ENCODE results near the gene BCAT1. TPM values are rescaled to one million over a fixed set of nuclear protein-coding genes. Genes with fewer than 3 reads are reported as not detected.
A peak's percentile ranks its signal among the peaks of the same experiment; 100 is the strongest.

BCAT1 gene
- total RNA-seq, 4 donors from 2014 or later, result 3.9 to 36.3 (median 13.7) TPM

DNA sequence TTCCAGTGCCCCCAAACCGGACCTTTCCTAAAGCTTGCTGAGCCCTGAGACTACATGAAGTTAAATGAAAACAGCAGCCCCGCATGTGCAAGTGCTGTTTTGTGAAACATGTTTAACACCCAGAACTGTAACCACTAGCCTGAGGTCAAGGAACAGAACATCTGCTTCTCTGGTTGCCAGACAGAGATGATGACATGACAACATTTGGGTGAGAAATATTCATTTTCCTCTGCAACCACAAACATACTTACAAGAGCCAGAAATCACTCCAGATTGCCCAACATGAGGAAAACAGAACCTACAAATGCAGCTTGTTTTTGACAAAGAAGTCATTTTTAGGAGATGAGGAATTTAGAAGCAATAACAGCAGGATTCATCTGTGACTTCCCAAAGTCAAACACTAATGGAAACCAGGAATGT is 110.4 kb downstream of the BCAT1 start:
- no peaks in the 10 kb centered on the region for H3K9me3 ChIP-seq
- H3K4me1 ChIP-seq, result no peaks in the 10 kb centered on the region
- DNase-seq, result peak in 1 of 3 donors; percentile 52
- H3K36me3 ChIP-seq, result no peaks in the 10 kb centered on the region
- no peak for TF ChIP-seq POLR2A (IDR thresholded peaks at IDR 0.05)
- TF ChIP-seq, protein P1, sequence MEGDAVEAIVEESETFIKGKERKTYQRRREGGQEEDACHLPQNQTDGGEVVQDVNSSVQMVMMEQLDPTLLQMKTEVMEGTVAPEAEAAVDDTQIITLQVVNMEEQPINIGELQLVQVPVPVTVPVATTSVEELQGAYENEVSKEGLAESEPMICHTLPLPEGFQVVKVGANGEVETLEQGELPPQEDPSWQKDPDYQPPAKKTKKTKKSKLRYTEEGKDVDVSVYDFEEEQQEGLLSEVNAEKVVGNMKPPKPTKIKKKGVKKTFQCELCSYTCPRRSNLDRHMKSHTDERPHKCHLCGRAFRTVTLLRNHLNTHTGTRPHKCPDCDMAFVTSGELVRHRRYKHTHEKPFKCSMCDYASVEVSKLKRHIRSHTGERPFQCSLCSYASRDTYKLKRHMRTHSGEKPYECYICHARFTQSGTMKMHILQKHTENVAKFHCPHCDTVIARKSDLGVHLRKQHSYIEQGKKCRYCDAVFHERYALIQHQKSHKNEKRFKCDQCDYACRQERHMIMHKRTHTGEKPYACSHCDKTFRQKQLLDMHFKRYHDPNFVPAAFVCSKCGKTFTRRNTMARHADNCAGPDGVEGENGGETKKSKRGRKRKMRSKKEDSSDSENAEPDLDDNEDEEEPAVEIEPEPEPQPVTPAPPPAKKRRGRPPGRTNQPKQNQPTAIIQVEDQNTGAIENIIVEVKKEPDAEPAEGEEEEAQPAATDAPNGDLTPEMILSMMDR (IDR thresholded peaks at IDR 0.05), result no peak
- H3K27me3 ChIP-seq, result no peaks in the 10 kb centered on the region
- H3K27ac ChIP-seq, result peak overlapping the region in 2 of 4 donors; percentile 48 to 49
- no peak overlapping the region for H3K4me3 ChIP-seq

GRCh38 chr12:24835377-24835776 is 113.5 kb downstream of the BCAT1 start:
- no peak overlapping the region for H3K27ac ChIP-seq
- no peaks in the 10 kb centered on the region for H3K36me3 ChIP-seq
- no peaks in the 10 kb centered on the region for H3K27me3 ChIP-seq
- H3K4me1 ChIP-seq, result no peaks in the 10 kb centered on the region
- no peak for TF ChIP-seq POLR2A (IDR thresholded peaks at IDR 0.05)
- TF ChIP-seq, protein P1 (IDR thresholded peaks at IDR 0.05), result no peak
- no peak for DNase-seq
- no peaks in the 10 kb centered on the region for H3K9me3 ChIP-seq
- H3K4me3 ChIP-seq, result no peak overlapping the region

DNA sequence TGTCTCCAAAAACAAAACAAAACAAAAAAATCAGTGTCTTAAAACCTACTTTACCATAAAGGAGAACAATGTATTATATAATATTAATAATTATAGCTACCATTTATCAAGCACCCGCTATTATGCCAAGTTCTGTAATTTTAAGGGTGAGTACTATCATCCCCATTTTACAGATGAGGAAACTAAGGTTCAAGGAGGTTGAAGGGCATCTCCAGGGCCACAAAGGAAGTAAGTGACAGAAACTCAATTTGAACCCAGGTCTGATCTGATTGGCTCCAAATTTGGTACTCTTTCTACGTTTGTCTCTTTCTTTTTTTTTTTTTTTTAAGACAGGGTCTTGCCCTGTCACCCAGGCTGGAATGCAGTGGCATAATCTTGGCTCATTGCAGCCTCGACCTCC is 115.4 kb downstream of the BCAT1 start:
- H3K27me3 ChIP-seq, result no peaks in the 10 kb centered on the region
- no peak for TF ChIP-seq POLR2A (IDR thresholded peaks at IDR 0.05)
- TF ChIP-seq, protein P1 (IDR thresholded peaks at IDR 0.05), result no peak
- no peak overlapping the region for H3K27ac ChIP-seq
- H3K36me3 ChIP-seq, result no peaks in the 10 kb centered on the region
- DNase-seq, result no peak
- H3K4me3 ChIP-seq, result no peak overlapping the region
- H3K4me1 ChIP-seq, result no peaks in the 10 kb centered on the region
- no peaks in the 10 kb centered on the region for H3K9me3 ChIP-seq

GRCh38 chr12:24823808-24824515 is 124.9 kb downstream of the BCAT1 start:
- H3K36me3 ChIP-seq, result no peaks in the 10 kb centered on the region
- H3K27ac ChIP-seq, result no peak overlapping the region
- no peaks in the 10 kb centered on the region for H3K9me3 ChIP-seq
- no peak for DNase-seq
- no peaks in the 10 kb centered on the region for H3K4me1 ChIP-seq
- TF ChIP-seq, protein P1 (IDR thresholded peaks at IDR 0.05), result no peak
- TF ChIP-seq POLR2A (IDR thresholded peaks at IDR 0.05), result no peak
- H3K27me3 ChIP-seq, result no peaks in the 10 kb centered on the region
- H3K4me3 ChIP-seq, result no peak overlapping the region

- Histone ChIP-seq H3K36me3 (no peaks in the 10 kb centered on the region), H3K9me3 (no peaks in the 10 kb centered on the region), H3K4me1 (no peaks in the 10 kb centered on the region), H3K4me3 (no peak overlapping the region), H3K27me3 (no peaks in the 10 kb centered on the region), H3K27ac (no peak overlapping the region)
- TF ChIP-seq POLR2A (IDR thresholded peaks at IDR 0.05), result no peak
- TF ChIP-seq, protein P1 (IDR thresholded peaks at IDR 0.05), result no peak
- DNase-seq, result no peak
Observed at GRCh38 chr12:24822121-24822899, 126.6 kb downstream of the BCAT1 start.

Measured in Peyer's patch (tissue), 4 donors.